Large intestine (tissue), 3 donors: ENCODE data around the gene RNMT. TPM values are rescaled to one million over a fixed set of nuclear protein-coding genes. Genes with fewer than 3 reads are reported as not detected.
A peak's percentile ranks its signal among the peaks of the same experiment; 100 is the strongest.
"Not testable (repeated sequence)": the region's sequence is repeated elsewhere in the genome, so short reads cannot be mapped to it uniquely, and the experiment has no call there.

Experiments
- DNase-seq, 2 donors: peaks; one replicate each; pipeline versions ENCODE4 v3.0.0 to v3.0.0-alpha.2; 2013
- H3K27ac ChIP-seq: one replicate; pipeline ENCODE4 v1.5.1; 2013; ENCODE audit warnings: low read length
- H3K27me3 ChIP-seq: 2 replicates; pipeline ENCODE4 v1.6.1; 2013; ENCODE audit warnings: low read length; ENCODE audit not compliant: control insufficient read depth, insufficient read depth
- H3K36me3 ChIP-seq: 2 replicates; pipeline ENCODE4 v1.6.1; 2013; ENCODE audit warnings: low read length; ENCODE audit not compliant: control insufficient read depth, insufficient read depth
- H3K4me1 ChIP-seq: one replicate; pipeline ENCODE4 v1.6.1; 2013; ENCODE audit warnings: low read length; ENCODE audit not compliant: control insufficient read depth, insufficient read depth
- H3K4me3 ChIP-seq: one replicate; pipeline ENCODE4 v1.5.1; 2013; ENCODE audit warnings: low read length
- H3K9me3 ChIP-seq: one replicate; pipeline ENCODE4 v1.6.1; 2013; ENCODE audit warnings: mild to moderate bottlenecking, low read depth, low read length, moderate library complexity; ENCODE audit not compliant: control insufficient read depth
- WGBS: methylation state at CpG from one replicate; pipeline ENCODE4 v1.1.5; 2013; ENCODE audit warnings: low lambda C conversion rate; ENCODE audit not compliant: insufficient coverage; 5-methylcytosine and 5-hydroxymethylcytosine counted together
- polyA plus RNA-seq: library from polyadenylated mRNA; unstranded; fragments of 120-200 nt; gene quantifications from one replicate; pipeline ENCODE4 v1.2.1, GENCODE V29; 2013

RNMT gene
- polyA plus RNA-seq, 1 donor, result 31.3 TPM

DNA sequence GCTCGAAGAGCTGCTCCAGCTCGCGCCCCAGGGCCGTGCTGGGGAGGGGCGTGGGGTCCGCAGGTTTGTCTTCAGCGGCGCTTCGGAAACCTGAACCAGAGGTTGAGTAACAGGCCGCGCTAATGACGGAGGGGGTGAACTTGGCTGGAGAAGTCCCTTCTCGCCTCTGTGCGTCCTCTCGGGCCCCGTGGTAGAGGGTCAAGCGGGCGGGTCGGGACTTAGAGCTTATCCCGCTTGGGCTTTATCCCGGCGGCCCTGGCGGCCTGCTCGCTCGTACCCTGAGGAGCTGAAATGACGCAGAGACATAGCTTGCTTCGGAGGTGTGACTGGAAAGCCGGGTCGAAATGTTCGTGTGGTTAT, 479 bp downstream of the RNMT start:
- WGBS, result no CpG with 5 or more reads among the region's 30 CpGs
- peak overlapping the region; percentile 98 for H3K4me3 ChIP-seq
- H3K36me3 ChIP-seq, result peaks cover 3% of the 10 kb centered on the region
- peak overlapping the region; percentile 90 for H3K27ac ChIP-seq
- H3K9me3 ChIP-seq, result no peaks in the 10 kb centered on the region
- no peaks in the 10 kb centered on the region for H3K4me1 ChIP-seq
- H3K27me3 ChIP-seq, result no peaks in the 10 kb centered on the region
- peak; percentile 43 to 79 for DNase-seq

DNA sequence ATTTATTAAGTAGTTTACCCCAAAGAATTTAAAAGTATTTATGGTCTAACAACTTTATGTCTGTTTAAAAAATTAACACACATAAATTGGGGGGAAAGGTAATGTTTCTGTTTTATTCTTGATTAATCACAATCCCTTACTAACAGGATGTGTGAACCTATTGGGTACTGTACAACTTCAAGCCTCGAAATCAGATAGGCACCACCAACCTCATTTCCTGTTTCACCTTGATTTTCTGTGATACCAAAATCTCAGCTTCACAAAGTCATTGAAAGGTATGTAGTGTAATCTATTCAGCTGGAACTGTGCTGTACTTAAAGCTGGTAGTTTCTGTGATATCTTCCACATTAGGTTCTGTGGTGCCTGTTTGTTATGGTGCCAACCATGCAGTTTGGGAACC, 4.0 kb downstream of the RNMT start:
- Histone ChIP-seq H3K4me3 (no peak overlapping the region), H3K4me1 (no peaks in the 10 kb centered on the region), H3K9me3 (no peaks in the 10 kb centered on the region), H3K36me3 (peaks cover 17% of the 10 kb centered on the region), H3K27ac (no peak overlapping the region), H3K27me3 (no peaks in the 10 kb centered on the region)
- DNase-seq, result no peak
- WGBS, result no CpG with 5 or more reads among the region's 1 CpG

DNA sequence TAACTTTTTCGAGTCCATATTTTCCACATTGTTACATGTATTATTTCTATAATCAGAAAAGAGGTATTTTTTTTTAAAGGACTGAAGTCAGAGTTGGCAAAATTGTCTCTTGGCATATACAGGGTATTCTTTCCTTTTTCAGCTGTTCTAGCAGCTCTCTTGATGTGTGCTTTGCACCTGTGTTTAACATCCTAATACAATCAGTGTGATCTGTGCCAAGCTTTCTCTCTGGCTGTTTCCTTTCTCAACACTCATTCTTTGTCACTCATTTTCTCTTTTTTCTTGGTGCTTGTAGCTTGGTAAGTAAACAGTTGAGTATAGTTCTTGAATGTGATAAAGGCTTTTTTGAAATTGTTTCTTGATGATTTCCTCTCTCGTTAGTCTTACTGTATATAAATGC, 9.2 kb downstream of the RNMT start:
- H3K4me1 ChIP-seq, result no peaks in the 10 kb centered on the region
- no peaks in the 10 kb centered on the region for H3K27me3 ChIP-seq
- H3K27ac ChIP-seq, result no peak overlapping the region
- peaks cover 46% of the 10 kb centered on the region for H3K36me3 ChIP-seq
- DNase-seq, result no peak
- no peaks in the 10 kb centered on the region for H3K9me3 ChIP-seq
- 100% methylated on average over 2 of the region's 2 CpGs for WGBS
- no peak overlapping the region for H3K4me3 ChIP-seq

DNA sequence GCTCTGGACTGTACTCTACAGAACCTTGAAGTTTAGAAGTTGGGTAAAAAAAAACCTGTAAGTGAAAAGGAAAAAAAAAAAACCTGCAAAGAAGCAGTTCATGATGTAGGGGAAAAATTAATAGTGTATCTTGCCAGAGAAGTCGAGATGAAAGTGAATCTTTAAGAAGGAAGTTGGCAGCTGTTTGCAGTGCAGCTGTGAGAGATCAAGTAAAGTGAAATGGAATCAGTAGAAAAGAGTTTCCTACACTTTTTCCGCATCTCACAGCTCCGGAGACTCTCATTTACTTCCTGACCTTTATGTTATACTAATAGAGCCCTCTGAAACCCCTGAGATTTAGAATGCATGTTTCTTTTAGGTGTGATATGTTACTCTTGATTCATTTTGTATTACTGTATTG, 19.2 kb downstream of the RNMT start:
- Histone ChIP-seq H3K4me3 (no peak overlapping the region), H3K27me3 (no peaks in the 10 kb centered on the region), H3K4me1 (no peaks in the 10 kb centered on the region), H3K9me3 (no peaks in the 10 kb centered on the region), H3K27ac (no peak overlapping the region), H3K36me3 (peaks cover 58% of the 10 kb centered on the region)
- 100% methylated on average over 3 of the region's 3 CpGs for WGBS
- DNase-seq, result no peak

DNA sequence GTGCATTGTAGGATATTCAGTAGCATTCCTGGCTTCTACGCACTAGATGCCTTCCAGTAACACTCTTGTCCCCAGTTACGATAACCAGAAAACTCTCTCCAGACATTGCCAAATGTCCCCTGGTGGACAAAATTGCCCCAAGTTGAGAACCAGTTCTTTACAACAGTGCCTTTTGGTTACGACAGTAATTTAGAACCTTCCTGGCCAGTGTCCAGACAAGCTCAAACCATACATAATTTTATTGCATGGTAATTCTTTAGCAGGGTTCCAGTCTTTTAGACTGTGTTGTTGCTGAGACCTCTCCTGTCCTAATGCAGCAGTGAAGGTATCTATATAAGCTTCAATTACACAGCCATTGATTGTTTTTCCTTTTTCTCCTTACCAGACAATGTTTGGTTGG, 20.2 kb downstream of the RNMT start:
- no peaks in the 10 kb centered on the region for H3K27me3 ChIP-seq
- H3K4me3 ChIP-seq, result no peak overlapping the region
- H3K4me1 ChIP-seq, result no peaks in the 10 kb centered on the region
- no peak overlapping the region for H3K27ac ChIP-seq
- no peaks in the 10 kb centered on the region for H3K9me3 ChIP-seq
- H3K36me3 ChIP-seq, result peaks cover 55% of the 10 kb centered on the region
- WGBS, result no CpG with 5 or more reads among the region's 3 CpGs
- no peak for DNase-seq

DNA sequence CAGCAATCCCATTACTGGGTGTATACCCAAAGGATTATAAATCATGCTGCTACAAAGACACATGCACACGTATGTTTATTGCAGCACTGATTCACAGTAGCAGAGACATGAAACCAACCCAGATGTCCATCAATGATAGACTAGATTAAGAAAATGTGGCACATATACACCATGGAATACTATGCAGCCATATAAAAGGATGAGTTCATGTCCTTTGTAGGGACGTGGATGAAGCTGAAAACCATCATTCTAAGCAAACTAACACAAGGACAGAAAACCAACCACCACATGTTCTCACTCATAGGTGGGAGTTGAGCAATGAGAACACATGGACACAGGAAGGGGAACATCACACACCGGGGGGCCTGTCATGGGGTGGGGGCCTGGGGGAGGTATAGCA, 25.1 kb downstream of the RNMT start:
- H3K36me3 ChIP-seq, result peaks cover 62% of the 10 kb centered on the region
- not testable (repeated sequence) for H3K9me3 ChIP-seq, H3K27me3 ChIP-seq, H3K4me3 ChIP-seq, H3K4me1 ChIP-seq, DNase-seq, H3K27ac ChIP-seq
- no CpG with 5 or more reads among the region's 3 CpGs for WGBS

DNA sequence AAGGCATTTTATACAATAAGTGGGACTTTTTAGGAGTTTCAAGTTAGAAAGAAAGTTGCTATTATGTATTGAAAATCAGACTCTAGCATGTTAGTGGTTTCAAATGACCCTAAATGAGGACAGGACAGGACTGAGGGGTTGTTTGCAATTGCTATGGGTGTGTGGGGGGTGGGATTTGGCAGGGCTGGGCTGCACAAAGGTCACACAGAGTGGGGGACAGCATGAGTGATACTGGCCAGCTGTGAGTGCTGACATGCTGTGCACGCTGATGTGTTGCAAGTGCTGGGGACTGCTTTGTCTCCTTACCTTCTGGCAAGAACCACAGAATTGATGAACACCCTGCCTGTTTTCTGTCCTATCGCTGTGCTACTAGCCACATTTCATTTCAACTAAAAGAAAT, 29.8 kb downstream of the RNMT start:
- H3K36me3 ChIP-seq, result peaks cover 49% of the 10 kb centered on the region
- no peaks in the 10 kb centered on the region for H3K9me3 ChIP-seq
- no peak overlapping the region for H3K4me3 ChIP-seq
- no peaks in the 10 kb centered on the region for H3K27me3 ChIP-seq
- WGBS, result no CpG with 5 or more reads among the region's 2 CpGs
- no peak for DNase-seq
- H3K4me1 ChIP-seq, result no peaks in the 10 kb centered on the region
- H3K27ac ChIP-seq, result no peak overlapping the region

DNA sequence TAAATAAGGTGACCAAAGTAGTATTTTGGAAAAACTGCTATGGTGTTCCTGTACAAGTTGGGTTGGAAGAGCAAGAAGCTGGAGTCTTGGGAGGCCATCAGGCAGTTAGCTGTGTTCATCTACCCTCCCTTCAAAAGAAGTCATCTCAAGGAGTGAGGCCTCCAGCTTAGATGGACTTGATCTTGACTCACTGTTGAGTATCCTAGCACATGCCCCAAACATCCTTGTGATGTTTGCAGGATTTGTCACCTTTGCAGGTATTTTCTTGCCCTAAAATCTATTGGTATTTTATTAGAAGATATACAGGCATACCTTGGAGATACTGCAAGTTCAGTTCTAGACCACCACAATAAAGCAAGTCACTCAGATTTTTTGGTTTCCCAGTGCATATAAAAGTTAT, 30.2 kb downstream of the RNMT start:
- Histone ChIP-seq H3K36me3 (peaks cover 52% of the 10 kb centered on the region), H3K4me3 (no peak overlapping the region)

DNA sequence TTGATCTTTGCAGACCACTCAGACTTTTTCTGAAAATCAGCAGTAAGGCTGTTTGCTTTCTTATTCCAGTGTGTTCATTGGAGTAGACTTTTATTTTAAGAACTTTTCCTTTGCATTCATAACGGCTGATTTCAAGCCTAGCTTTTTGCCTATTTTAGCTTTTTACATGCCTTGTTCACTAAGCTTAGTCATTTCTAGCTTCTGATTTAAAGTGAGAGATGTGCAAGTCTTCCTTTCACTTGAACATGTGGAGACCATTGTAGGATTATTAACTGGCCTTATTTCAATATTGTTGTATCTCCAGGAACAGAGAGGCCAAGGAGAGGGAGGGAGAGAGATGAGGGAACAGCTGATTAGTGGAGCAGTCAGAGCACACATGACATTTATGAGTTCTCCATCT, 32.1 kb downstream of the RNMT start:
- DNase-seq, result no peak
- peaks cover 47% of the 10 kb centered on the region for H3K36me3 ChIP-seq

More for the DNA sequence above, 30.2 kb downstream of the RNMT start:
- no peaks in the 10 kb centered on the region for H3K9me3 ChIP-seq
- H3K4me1 ChIP-seq, result no peaks in the 10 kb centered on the region
- H3K27me3 ChIP-seq, result no peaks in the 10 kb centered on the region
- H3K27ac ChIP-seq, result no peak overlapping the region
- DNase-seq, result no peak

DNA sequence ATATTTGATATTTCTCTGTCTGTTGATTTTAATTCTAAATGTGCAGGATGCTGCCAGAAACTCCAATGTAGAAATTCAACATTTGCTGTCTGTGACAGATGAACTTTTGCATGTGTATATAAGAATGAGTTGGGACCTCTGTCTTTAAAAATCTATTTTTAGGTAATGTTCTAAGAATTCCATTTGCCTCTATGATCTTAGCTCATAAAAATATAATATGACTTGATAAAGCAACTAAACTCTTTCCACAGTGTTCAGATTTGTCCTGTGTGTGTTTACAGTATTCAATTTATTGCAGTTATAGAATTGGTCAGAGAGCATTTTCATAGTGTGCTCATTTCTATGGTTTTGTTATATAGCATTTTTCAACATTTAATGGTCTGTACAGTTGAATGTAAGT, 33.6 kb downstream of the RNMT start:
- H3K4me1 ChIP-seq, result no peaks in the 10 kb centered on the region
- H3K27me3 ChIP-seq, result no peaks in the 10 kb centered on the region
- H3K36me3 ChIP-seq, result peaks cover 35% of the 10 kb centered on the region
- DNase-seq, result no peak
- H3K4me3 ChIP-seq, result no peak overlapping the region
- no peak overlapping the region for H3K27ac ChIP-seq
- no peaks in the 10 kb centered on the region for H3K9me3 ChIP-seq

More for the DNA sequence above, 32.1 kb downstream of the RNMT start:
- 67% methylated on average over 1 of the region's 1 CpG for WGBS
- H3K9me3 ChIP-seq, result no peaks in the 10 kb centered on the region
- H3K27me3 ChIP-seq, result no peaks in the 10 kb centered on the region
- H3K4me3 ChIP-seq, result no peak overlapping the region
- no peaks in the 10 kb centered on the region for H3K4me1 ChIP-seq
- no peak overlapping the region for H3K27ac ChIP-seq

DNA sequence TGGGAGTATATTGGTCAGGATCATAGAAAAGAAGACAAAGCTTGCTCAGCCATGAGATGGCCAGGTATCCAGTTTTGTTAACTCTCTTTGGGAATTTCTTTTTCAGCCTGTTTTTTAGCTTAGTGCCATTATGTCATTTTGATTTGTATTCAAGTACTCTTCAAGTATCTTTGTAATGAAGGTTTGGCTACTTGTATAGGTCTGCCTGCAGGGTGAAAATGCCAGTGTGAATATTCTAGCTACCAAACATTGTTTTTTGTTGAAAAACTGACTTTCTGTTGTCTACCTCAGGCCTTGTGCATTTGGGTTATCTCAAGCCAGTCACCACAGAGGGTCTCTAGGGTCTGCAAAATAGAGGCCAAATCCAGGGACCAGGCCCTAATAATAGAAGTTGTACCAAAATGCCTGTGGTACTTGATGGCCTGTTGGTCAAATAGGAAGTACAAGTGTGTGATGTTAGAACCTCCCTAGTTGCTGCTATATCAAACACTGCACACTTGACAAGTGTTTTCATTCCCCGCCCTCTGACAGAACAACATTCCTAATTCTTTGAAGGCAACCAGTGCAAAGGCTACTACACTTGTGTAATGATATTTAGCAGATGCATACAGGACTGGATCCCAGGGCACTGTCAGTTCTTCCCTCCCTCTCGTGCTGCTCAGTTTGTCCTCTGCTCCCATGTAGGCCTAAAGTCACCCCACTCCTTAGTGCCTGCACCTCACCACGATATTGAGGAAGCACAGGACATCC, 36.4 kb downstream of the RNMT start:
- WGBS, result no CpG with 5 or more reads among the region's 3 CpGs
- Histone ChIP-seq H3K27ac (no peak overlapping the region), H3K4me1 (no peaks in the 10 kb centered on the region), H3K9me3 (peaks cover 5% of the 10 kb centered on the region), H3K4me3 (no peak overlapping the region), H3K36me3 (peaks cover 18% of the 10 kb centered on the region), H3K27me3 (no peaks in the 10 kb centered on the region)
- DNase-seq, result no peak
